Activated B cell treated with CpG ODN at 0.5 μM for 24 hours (primary cell): ENCODE results near the gene CLSTN1. TPM values are rescaled to one million over a fixed set of nuclear protein-coding genes. Genes with fewer than 3 reads are reported as not detected.
"Not testable (repeated sequence)": the region's sequence is repeated elsewhere in the genome, so short reads cannot be mapped to it uniquely, and the experiment has no call there.

Experiments
- ATAC-seq: fragments of 200-7000 bp; cut with Tn5 transposase; one replicate; pipeline ENCODE4 v1.10.0; 2021; ENCODE audit warnings: low read depth, mild to moderate bottlenecking, moderate library complexity
- CTCF ChIA-PET: fragments of 350-600 bp; sonication (Branson Sonifier 250); formaldehyde crosslinking; loops from one replicate; lab custom pipeline; 2021; ENCODE audit warnings: antibody characterized with exemption; lab: Charles Lee
- POLR2A ChIA-PET: fragments of 350-600 bp; sonication (Branson Sonifier 250); formaldehyde crosslinking; loops from one replicate; lab custom pipeline; 2021; ENCODE audit warnings: antibody characterized with exemption; lab: Charles Lee
- DNase-seq: peaks from one replicate; pipeline ENCODE4 v3.0.0; 2022
- H3K27ac Mint-ChIP-seq: one replicate; pipeline ENCODE4 v1.8.0; 2020; ENCODE audit warnings: mixed read lengths
- H3K27me3 Mint-ChIP-seq: one replicate; pipeline ENCODE4 v1.8.0; 2021; ENCODE audit warnings: mixed read lengths
- H3K36me3 Mint-ChIP-seq: one replicate; pipeline ENCODE4 v1.8.0; 2021; ENCODE audit warnings: low read depth, mixed read lengths
- H3K4me1 Mint-ChIP-seq: one replicate; pipeline ENCODE4 v1.8.0; 2021; ENCODE audit warnings: mixed read lengths
- H3K4me3 Mint-ChIP-seq: one replicate; pipeline ENCODE4 v1.8.0; 2020; ENCODE audit warnings: mild to moderate bottlenecking, mixed read lengths
- H3K9me3 Mint-ChIP-seq: one replicate; pipeline ENCODE4 v1.8.0; 2020; ENCODE audit warnings: mixed read lengths
- intact Hi-C: fragments of 100-400 bp; cut with micrococcal nuclease; formaldehyde crosslinking; loops from one replicate; pipeline ENCODE4 v1.15.1; 2024
- total RNA-seq: library from RNA; stranded (reverse); gene quantifications from 2 replicates; pipeline ENCODE4 v1.2.3, GENCODE V29; 2022
- TF ChIP-seq, protein P1 (sequence below): fragments of 200-600 bp; IDR thresholded peaks from one replicate; pipeline ENCODE4 v1.8.0; 2022; ENCODE audit warnings: antibody characterized with exemption, mild to moderate bottlenecking

CLSTN1 gene
- total RNA-seq, 1 donor from 2014 or later: 50.7 TPM

DNA sequence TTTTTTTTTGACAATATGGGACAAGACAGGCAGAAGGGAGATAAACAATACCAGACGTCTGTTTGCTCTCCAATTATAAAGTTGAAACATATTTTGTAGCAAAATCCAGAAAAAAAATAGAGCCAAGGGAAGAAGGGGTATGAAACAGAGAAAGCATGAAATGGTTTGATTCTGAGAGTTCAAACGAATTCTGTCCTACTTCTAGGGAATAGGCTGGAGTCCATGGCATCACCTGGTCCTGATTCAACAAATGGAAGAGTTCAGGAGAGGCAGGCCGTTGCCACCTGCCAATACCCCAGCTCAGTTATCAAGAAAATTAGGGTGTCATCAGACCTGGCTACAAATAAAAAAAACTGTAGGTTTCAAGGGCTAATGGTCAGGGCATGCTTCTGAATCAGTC, 71.8 kb downstream of the CLSTN1 start:
- no peaks in the 10 kb centered on the region for H3K9me3 Mint-ChIP-seq
- ChIA-PET POLR2A (interaction anchor here (0.6 kb wide), 1 partner anchor 79 kb away, joined by 6 read pairs; no protein-coding TSS in a partner anchor), CTCF (no interaction called here)
- TF ChIP-seq, protein P1, sequence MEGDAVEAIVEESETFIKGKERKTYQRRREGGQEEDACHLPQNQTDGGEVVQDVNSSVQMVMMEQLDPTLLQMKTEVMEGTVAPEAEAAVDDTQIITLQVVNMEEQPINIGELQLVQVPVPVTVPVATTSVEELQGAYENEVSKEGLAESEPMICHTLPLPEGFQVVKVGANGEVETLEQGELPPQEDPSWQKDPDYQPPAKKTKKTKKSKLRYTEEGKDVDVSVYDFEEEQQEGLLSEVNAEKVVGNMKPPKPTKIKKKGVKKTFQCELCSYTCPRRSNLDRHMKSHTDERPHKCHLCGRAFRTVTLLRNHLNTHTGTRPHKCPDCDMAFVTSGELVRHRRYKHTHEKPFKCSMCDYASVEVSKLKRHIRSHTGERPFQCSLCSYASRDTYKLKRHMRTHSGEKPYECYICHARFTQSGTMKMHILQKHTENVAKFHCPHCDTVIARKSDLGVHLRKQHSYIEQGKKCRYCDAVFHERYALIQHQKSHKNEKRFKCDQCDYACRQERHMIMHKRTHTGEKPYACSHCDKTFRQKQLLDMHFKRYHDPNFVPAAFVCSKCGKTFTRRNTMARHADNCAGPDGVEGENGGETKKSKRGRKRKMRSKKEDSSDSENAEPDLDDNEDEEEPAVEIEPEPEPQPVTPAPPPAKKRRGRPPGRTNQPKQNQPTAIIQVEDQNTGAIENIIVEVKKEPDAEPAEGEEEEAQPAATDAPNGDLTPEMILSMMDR: no peak
- intact Hi-C loops: no loop called here
- H3K36me3 Mint-ChIP-seq: peaks cover 75% of the 10 kb centered on the region
- no peak overlapping the region for H3K27ac Mint-ChIP-seq
- no peaks in the 10 kb centered on the region for H3K27me3 Mint-ChIP-seq
- no peak overlapping the region for H3K4me3 Mint-ChIP-seq
- DNase-seq: no peak
- no peak for ATAC-seq
- no peaks in the 10 kb centered on the region for H3K4me1 Mint-ChIP-seq

DNA sequence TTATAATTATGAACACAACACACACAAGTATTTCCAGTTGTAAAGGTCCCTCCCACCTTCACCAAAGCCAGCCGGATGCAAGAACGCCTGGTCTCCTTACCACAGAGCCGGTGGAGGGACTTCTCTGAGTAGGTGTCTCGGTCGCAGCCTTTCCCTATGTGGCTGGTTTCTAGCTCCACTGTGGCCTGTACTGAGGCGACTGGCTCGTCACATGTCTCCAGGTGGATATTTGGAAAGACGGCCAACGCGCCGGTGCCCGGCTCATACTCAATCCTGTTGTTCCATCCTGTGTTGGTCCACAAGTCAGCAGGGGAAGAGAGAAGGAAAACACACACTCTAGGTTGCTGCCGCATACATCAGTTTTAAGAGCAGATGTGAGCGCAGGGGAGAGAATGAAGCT, 74.4 kb downstream of the CLSTN1 start:
- ATAC-seq: no peak
- DNase-seq: no peak
- Mint-ChIP-seq H3K9me3 (no peaks in the 10 kb centered on the region), H3K4me3 (no peak overlapping the region), H3K4me1 (no peaks in the 10 kb centered on the region), H3K27ac (no peak overlapping the region), H3K36me3 (peaks cover 76% of the 10 kb centered on the region), H3K27me3 (no peaks in the 10 kb centered on the region)
- POLR2A ChIA-PET: no interaction called here
- CTCF ChIA-PET: no interaction called here
- TF ChIP-seq, protein P1: no peak
- intact Hi-C loops: no loop called here

DNA sequence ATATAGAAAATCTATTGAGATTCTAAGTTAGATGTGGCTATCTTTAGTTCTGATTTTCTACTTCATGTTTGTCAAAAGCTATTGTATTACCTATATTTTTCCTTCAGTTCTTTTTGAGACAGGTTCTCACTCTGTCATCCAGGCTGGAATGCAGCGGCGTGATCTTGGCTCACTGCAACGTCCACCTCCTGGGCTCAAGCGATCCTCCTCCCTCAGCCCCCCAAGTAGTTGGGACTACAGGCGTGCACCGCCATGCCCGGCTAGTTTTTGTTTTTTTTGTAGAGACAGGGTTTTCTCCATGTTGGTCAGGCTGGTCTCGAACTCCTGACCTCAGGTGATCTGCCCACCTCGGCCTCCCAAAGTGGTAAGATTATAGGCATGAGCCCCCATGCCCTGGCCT, 75.4 kb downstream of the CLSTN1 start:
- H3K27me3 Mint-ChIP-seq, DNase-seq, intact Hi-C loops, H3K4me1 Mint-ChIP-seq, POLR2A ChIA-PET, H3K9me3 Mint-ChIP-seq, CTCF ChIA-PET, ATAC-seq, H3K27ac Mint-ChIP-seq, H3K4me3 Mint-ChIP-seq: not testable (repeated sequence)
- H3K36me3 Mint-ChIP-seq: peaks cover 78% of the 10 kb centered on the region

DNA sequence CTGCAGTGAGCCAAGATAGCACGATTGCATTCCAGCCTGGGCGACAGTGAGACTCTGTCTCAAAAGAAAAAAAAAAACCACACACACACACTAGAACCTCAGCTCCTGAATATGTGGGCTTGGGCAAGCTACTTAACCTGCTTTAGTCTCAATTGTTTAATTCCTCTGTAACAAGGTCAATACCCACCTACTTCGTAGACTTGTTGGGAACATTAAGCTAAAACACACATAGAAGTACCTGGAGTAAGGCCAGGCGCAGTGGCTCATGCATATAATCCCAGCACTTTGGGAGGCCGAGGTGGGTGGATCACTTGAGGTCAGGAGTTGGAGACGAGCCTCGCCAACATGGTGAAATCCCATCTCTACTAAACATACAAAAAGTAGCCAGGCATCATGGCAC, 77.1 kb downstream of the CLSTN1 start:
- DNase-seq (no peak), ATAC-seq (no peak)
- Mint-ChIP-seq H3K36me3 (peaks cover 76% of the 10 kb centered on the region), H3K9me3 (no peaks in the 10 kb centered on the region), H3K4me3 (no peak overlapping the region), H3K4me1 (no peaks in the 10 kb centered on the region), H3K27ac (no peak overlapping the region), H3K27me3 (no peaks in the 10 kb centered on the region)
- ChIA-PET CTCF (no interaction called here), POLR2A (interaction anchor here (0.6 kb wide), 1 partner anchor 457 kb away, joined by 11 read pairs; no protein-coding TSS in a partner anchor)
- intact Hi-C loops: no loop called here
- TF ChIP-seq, protein P1: no peak

DNA sequence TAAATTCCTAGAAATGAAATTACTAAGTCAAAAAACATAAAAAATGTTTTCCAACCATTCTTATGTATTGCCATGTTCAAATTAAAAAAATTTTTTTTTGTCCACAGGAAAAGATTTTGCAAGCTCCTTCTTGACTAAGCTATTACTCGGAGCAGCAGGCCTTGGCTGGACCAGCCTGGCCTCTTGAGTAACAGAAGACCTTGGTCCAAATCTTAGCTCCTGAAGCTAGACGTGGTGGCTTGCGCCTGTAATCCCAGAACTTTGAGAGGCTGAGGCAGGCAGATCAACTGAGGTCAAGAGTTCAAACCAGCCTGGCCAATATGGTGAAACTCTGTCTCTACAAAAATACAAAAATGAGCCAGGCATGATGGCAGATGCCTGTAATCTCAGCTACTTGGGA, 77.6 kb downstream of the CLSTN1 start:
- ATAC-seq: no peak
- no peaks in the 10 kb centered on the region for H3K27me3 Mint-ChIP-seq

More for the DNA sequence above, 77.6 kb downstream of the CLSTN1 start:
- H3K4me3 Mint-ChIP-seq: no peak overlapping the region
- no peak overlapping the region for H3K27ac Mint-ChIP-seq
- CTCF ChIA-PET: no interaction called here
- POLR2A ChIA-PET: interaction anchor here (0.6 kb wide), 2 partner anchors 59 to 457 kb away, joined by 4 to 11 read pairs; no protein-coding TSS in a partner anchor
- TF ChIP-seq, protein P1: no peak
- intact Hi-C loops: no loop called here
- H3K36me3 Mint-ChIP-seq: peaks cover 75% of the 10 kb centered on the region
- no peak for DNase-seq
- no peaks in the 10 kb centered on the region for H3K4me1 Mint-ChIP-seq
- no peaks in the 10 kb centered on the region for H3K9me3 Mint-ChIP-seq
